Measurements from ENCODE around the gene RASGRF1.
"Not testable (repeated sequence)": the region's sequence is repeated elsewhere in the genome, so short reads cannot be mapped to it uniquely, and the experiment has no call there.

The RASGRF1 gene

DNA sequence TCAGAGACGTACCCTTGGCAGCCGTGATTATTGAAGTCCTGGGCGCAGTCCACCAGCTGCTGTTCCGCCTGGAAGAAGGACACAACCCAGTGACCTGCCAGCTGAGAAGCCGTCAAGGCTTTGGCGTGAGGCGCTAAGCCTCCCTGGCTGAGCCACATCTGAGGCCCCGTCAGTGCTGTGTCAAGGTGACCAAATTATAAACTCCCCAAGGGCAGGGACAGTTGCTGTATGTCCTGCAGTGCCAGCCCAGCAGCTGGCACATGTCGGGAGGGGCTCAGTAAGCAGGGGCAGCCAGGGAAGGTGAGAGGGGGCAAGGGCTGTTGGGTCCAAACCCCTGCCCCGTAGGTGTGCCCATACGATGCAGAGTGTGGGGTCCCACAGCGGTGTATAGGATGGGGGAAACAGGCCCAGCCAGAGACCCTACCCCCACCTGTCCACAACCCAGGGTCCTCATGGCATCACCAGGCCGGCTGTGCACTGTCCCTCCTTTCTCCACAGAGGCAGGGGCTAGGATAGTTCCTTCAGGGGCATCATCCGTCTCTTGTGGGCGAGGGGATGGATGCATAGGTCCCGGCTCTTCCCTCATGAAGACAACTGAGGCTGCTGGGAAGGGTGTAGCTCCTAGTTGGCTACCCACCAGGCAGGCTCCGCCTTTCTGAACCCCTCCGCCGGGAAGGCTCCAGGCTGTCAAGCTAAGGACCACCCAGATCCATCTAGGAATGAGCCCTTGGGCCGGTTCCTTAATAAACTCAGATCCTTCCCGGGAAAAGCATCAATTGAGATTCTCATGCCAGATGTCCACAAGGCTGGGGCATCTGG is 158.9 kb downstream of the RASGRF1 start:
- no peak for DNase-seq (ENCODE audit: low spot score)
- TF ChIP-seq, protein P1, sequence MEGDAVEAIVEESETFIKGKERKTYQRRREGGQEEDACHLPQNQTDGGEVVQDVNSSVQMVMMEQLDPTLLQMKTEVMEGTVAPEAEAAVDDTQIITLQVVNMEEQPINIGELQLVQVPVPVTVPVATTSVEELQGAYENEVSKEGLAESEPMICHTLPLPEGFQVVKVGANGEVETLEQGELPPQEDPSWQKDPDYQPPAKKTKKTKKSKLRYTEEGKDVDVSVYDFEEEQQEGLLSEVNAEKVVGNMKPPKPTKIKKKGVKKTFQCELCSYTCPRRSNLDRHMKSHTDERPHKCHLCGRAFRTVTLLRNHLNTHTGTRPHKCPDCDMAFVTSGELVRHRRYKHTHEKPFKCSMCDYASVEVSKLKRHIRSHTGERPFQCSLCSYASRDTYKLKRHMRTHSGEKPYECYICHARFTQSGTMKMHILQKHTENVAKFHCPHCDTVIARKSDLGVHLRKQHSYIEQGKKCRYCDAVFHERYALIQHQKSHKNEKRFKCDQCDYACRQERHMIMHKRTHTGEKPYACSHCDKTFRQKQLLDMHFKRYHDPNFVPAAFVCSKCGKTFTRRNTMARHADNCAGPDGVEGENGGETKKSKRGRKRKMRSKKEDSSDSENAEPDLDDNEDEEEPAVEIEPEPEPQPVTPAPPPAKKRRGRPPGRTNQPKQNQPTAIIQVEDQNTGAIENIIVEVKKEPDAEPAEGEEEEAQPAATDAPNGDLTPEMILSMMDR (IDR thresholded peaks at IDR 0.05; ENCODE audit: extremely low read depth, missing control alignments), result no peak

DNA sequence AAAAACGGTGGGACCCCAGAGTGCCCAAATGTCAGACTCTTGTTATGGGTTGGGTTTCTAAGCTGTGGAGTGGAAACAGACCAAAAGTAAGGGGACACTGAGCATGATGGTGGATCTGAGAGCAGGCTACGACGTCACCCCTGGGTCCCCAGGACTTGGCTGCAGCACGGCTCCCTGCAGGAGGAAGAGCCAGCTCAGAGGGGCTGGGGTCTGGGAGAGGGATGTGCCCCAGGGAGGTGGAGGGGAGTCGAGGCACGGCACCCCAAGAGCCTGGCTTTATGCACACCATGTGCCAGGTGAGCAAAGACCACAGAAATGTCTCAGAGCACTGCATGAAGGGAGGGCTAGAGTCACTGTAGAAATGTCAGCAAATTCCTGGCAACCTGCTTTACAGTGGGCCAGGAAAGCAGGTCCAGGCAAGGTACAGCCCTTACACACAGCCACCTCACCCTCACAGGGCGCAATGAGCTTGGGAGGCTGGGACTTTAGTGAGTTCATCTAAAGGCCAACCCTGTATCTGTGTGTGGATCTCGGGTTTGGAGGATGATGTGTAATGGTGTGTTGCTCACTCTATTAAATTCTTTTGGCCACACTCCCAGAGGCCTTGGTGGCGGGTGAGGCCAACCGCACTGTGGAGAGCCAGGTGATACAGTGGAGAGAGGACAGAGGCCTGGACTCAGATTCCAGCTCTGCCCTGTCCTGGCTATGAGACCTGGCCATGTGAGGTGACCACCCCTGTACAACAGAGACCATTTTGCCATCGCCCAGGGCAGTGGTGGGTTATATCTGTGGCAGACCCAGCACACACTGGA is 159.8 kb downstream of the RASGRF1 start:
- no peak for DNase-seq (ENCODE audit: low spot score)
- TF ChIP-seq, protein P1 (IDR thresholded peaks at IDR 0.05; ENCODE audit: extremely low read depth, missing control alignments), result no peak

DNA sequence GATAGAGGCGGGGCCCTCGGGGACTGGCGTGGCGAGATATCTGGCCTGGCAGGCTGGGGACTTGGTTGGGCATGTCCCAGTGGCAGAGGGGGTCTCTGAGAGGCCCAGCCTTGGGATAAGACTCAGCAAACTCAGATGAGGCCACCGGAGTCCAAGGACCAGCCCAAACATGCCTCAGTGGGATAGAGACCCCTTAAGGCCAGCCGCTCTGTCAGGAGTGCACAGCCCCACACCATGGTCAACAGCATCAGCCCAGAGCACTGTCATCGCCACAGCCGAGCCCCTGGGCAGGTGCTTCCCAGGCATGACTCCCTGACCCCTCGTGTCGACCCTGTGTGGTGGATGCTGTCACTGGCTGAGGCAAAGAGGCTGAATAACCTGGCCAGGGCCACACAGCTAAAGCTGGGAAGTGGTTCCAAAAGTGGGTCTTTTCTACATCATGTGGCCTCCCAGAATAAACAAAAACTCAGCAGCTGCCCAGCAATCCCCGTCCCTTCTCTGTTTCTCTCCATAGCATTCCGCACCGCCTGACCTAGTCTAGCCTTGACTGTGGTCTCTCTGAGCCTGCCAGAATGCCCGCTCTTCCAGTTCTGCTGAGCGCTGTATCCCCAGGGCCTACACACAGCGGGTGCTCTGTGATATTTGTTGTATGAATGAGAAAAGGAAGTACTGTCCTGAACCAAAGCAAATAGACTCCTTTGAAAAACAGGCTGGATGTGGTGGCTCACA is 160.9 kb downstream of the RASGRF1 start:
- DNase-seq (ENCODE audit: low spot score), result no peak
- TF ChIP-seq, protein P1 (IDR thresholded peaks at IDR 0.05; ENCODE audit: extremely low read depth, missing control alignments), result no peak

DNA sequence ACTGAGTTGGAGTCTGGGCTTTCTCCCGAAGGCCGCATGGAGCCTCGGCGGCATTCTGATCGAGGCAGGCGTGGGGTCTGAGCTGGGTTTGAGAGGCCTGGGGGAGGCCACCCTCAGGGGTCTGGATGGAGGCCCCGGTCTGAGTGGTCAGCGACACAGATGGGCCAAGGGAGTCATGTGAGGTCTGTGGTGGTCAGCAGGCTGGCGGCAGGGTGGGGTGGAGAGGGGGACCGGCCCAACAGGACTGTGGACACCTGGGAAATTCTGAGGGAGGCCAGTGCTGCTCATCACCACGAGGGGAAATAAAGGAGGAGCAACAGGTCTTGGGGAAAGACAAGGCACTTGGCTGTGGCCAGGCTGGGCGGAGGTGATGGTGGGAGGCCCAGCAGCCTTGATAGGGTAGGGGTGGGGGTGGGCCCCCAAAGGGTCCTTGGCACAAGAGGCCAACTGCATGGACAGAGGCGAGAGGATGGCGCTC is 161.9 kb downstream of the RASGRF1 start:
- TF ChIP-seq, protein P1 (IDR thresholded peaks at IDR 0.05; ENCODE audit: extremely low read depth, missing control alignments), result no peak

DNA sequence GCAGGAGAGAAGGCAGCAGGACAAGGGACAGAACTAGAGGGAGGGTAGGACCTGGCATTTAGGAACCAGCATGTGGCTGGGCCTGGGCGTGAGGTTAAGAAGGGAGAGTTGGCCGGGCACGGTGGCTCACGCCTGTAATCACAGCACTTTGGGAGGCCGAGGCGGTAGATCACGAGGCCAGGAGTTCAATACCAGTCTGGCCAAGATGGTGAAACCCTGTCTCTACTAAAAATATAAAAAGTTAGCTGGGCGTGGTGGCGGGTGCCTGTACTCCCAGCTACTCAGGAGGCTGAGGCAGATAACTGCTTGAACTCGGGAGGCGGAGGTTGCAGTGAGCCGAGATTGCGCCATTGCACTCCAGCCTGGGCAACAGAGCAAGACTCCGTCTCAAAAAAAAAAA is 162.4 kb downstream of the RASGRF1 start:
- DNase-seq (ENCODE audit: low spot score), result not testable (repeated sequence)

More for the DNA sequence above, 161.9 kb downstream of the RASGRF1 start:
- DNase-seq (ENCODE audit: low spot score), result no peak

DNA sequence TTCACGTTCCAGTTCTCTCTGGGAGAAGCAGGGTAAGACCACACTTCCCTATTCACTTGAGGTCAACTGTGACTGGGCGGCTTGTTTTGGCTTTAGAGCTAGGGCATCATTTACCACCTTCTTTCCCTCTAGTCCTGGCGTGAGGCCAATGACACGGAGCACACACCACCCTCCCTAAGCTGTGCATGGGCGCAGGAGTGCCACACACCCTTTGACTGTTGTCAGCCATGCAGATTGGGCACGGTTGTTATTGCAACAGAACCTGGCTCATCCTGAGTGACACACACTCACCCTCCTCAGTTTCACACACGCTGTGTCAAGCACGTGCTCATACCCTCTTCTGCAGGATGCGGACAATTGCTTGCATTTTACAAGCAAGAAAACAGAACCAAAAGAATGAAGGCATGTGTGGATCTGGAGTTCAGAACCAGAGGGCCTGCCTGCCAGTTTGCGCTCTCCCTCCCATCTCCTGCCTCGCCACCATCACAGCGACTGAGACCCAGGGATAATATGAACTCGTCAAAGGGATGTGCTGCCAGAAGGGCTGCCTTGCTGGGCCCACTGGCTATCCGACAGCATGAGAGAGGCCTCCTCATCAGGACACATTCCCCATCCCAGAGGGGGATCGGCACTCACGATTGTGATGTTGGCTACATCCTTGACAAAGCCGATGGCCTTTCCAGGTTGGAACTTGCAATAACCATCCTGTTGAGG is 163.3 kb downstream of the RASGRF1 start:
- TF ChIP-seq, protein P1 (IDR thresholded peaks at IDR 0.05; ENCODE audit: extremely low read depth, missing control alignments), result no peak
- no peak for DNase-seq (ENCODE audit: low spot score)
